H1 (cell line): ENCODE measurements around the gene APPL2. TPM values are rescaled to one million over a fixed set of nuclear protein-coding genes. Genes with fewer than 3 reads are reported as not detected.

Source experiments
- CEBPB ChIP-seq: IDR thresholded peaks from 2 replicates; pipeline ENCODE4 v1.6.1; 2012; ENCODE audit warnings: low read depth, low read length
- CHD7 ChIP-seq: fragments of 300-600 bp; sonication (generic); IDR thresholded peaks from 2 replicates; pipeline ENCODE4 v1.7.1; 2012; ENCODE audit warnings: low read length, moderate library complexity, mild to moderate bottlenecking, inconsistent platforms; ENCODE audit not compliant: insufficient replicate concordance
- PHF8 ChIP-seq: fragments of 200-600 bp; sonication (generic); conservative IDR thresholded peaks from 2 replicates; pipeline ENCODE4 v1.7.1; 2012; ENCODE audit warnings: low read depth, mild to moderate bottlenecking, inconsistent platforms, low read length, moderate library complexity
- POLR2AphosphoS5 ChIP-seq: IDR thresholded peaks from 2 replicates; pipeline ENCODE4 v1.6.1; 2011; ENCODE audit warnings: low read depth, low read length
- SRF ChIP-seq: IDR thresholded peaks from 2 replicates; pipeline ENCODE4 v1.6.1; 2011; ENCODE audit warnings: mild to moderate bottlenecking, low read depth, low read length, moderate library complexity
- TAF1 ChIP-seq: IDR thresholded peaks from 2 replicates; pipeline ENCODE4 v1.6.1; 2011; ENCODE audit warnings: mild to moderate bottlenecking, low read depth, low read length
- TAF7 ChIP-seq: optimal IDR thresholded peaks from 2 replicates; pipeline ENCODE3; 2011; ENCODE audit warnings: low read depth, mild to moderate bottlenecking, inconsistent platforms, low read length, moderate library complexity, borderline replicate concordance
- TCF12 ChIP-seq: IDR thresholded peaks from 2 replicates; pipeline ENCODE4 v1.6.1; 2011; ENCODE audit warnings: low read depth, mild to moderate bottlenecking, low read length
- polyA plus RNA-seq, 7 experiments: library from polyadenylated mRNA; depleted of rRNA in 3 of 7; stranded (reverse) in 5 of 7; unstranded in 2 of 7; fragments of >200 nt in 5 of 7; fragments of 200-250 nt in 2 of 7; gene quantifications; 1 replicate in 5 of 7; 2 replicates in 1 of 7; 4 replicates in 1 of 7; pipeline versions ENCODE4 v1.2.1 to v1.2.3, GENCODE V29; 2011 to 2013; ENCODE audit warnings: missing spikeins in 2 of 7, mixed read lengths in 2 of 7
- total RNA-seq: library from RNA; stranded (reverse); fragmentation: NEBNext Ultra II Directional; extraction: Animal tissue kit (Norgen Biotek cat#: 25700); gene quantifications from 2 replicates; pipeline ENCODE4 v1.2.1, GENCODE V29; 2021
- TF ChIP-seq, protein P1 (sequence below): IDR thresholded peaks from 2 replicates; pipeline ENCODE4 v1.6.1; 2012; ENCODE audit warnings: inconsistent platforms

Gene APPL2
- total and polyA plus RNA-seq, 2 of the 8 experiments (the other 6 are each of a cell fraction or from before 2014, with no cell fraction given): 8.9 to 22.9 TPM

DNA sequence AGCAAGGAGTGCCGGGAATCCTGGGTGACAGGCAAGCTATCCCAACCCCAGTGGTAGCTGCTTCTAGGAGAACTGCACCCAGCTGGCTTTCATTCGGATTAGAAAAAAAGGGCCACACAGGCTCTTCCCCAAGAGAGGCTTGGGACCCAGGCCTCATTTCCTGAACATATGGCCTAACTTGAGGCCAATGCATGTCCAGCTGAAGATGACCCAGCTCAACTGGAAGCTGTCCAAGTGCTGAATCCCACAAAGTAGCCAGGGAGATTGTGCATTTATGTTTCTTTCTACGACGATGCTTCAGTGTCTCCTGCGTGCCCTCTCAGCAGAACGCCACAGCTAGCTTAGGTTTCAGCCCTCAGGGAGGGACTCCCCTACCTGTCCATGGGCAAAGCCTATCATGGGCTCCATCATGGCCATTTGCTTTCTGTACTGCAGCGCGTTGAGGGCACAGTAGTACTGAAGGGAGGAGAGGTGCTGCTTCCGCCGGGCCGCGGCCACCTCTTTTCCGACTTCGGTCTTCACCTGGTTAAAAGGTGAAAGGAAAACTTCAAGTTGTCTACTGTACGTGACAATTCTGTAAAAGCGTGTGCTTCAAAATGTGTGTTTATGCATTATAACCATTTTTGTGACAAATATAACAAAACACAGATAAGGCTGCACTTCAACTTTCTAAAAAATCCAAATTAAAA lies 29.1 kb downstream of the APPL2 start (continued):
- TF ChIP-seq CHD7 (no peak), POLR2AphosphoS5 (no peak), TCF12 (no peak), TAF7 (no peak), CEBPB (no peak), TAF1 (no peak), SRF (no peak), PHF8 (no peak)
- TF ChIP-seq, protein P1, sequence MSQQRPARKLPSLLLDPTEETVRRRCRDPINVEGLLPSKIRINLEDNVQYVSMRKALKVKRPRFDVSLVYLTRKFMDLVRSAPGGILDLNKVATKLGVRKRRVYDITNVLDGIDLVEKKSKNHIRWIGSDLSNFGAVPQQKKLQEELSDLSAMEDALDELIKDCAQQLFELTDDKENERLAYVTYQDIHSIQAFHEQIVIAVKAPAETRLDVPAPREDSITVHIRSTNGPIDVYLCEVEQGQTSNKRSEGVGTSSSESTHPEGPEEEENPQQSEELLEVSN: no peak
